B cell (primary cell): ENCODE data around the gene VWA8.
"Not testable (repeated sequence)": the region's sequence is repeated elsewhere in the genome, so short reads cannot be mapped to it uniquely, and the experiment has no call there.

Source experiments
- CTCF ChIP-seq: fragments of 200-600 bp; IDR thresholded peaks from one replicate; pipeline ENCODE4 v1.8.0; 2022; ENCODE audit warnings: antibody characterized with exemption, mild to moderate bottlenecking
- EZH2 ChIP-seq: IDR thresholded peaks from 2 replicates; pipeline ENCODE4 v1.6.1; 2012; ENCODE audit warnings: borderline replicate concordance, low read depth, mild to moderate bottlenecking, moderate library complexity, low read length; ENCODE audit not compliant: insufficient read depth, poor library complexity, severe bottlenecking

GRCh38 chr13:41862659-41863058, 98.2 kb downstream of the VWA8 start:
- TF ChIP-seq CTCF, EZH2: not testable (repeated sequence)
